NCI-H2081 (cell line): ENCODE measurements around the gene JAKMIP1.

Experiments
- DNase-seq, 2 experiments: peaks; one replicate each; lab custom pipeline; 2025; lab: John Stamatoyannopoulos, UW

Gene JAKMIP1

DNA sequence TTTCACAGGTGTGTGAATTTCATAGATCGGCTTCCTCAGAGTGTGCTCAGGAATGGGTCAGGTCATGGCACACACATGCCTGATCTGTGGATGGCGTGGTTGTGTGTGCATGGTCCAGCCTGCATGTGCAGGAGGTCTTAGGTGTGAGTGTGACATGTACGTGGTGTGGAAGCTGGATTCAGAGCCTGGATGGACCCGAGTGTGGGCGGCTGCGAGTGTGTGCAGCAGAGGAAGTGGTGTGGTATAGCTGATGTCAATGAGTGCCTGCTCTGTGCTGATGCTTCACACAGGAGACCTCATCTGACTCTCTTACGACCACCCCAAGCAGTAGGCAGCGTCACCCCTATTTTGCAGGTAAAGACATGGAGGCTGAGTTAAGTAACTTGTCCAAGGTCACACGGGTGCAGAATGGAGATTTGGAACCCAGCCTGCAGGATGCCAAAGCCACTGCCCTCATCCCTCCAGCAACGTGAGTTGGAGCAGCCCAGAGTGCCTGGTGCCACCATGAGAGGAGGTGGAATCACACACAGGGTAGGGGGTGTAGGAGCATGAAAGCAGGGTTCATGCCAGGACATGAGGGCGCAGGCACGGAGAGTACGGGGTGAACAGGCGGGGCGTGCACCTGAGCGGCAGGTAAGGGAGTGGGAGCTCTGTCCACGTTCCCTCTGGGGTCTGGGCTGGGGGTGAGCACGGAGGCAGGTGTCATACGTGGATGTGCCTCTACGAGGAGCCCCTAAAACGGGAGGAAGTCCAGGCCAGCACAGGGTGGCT, 157.9 kb downstream of the JAKMIP1 start:
- no peak for DNase-seq

DNA sequence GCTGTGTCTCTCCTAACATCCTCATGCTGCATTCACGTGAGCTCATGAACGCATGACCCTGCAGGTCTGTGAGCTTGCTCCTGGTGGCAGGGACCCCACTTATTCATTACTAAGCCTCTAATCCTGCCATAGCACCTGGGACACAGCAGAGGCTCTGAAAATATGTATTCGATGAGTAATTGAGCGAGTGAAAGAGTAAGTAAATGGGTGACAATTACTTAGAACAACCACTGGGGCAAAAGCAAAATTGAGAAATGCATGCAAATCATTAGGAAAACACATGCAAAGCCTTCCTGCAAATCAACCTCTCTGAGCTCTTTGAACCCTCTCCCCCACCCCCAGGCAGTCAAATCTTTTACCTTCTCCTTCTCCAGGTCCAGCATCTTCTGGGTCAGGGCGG, 158.5 kb downstream of the JAKMIP1 start:
- no peak for DNase-seq

DNA sequence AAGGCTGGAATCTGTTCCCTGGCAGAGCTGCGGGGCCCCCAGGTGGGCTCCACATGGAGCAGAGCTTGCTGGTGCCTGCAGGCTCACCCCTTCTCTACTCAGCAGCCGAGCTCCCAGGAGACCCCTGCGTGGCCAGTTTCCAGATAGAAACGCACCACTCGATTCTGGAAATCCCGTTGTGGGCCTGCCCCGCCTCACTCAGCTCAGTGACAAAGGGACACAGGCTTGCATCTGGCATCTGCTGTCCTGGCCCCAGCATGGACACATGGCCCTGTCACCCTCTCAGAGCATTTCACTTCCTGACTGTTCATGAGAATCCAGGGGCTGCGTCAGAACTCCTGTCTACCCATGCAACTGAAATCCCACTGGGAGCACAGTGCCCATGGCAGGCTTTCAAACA, 161.6 kb downstream of the JAKMIP1 start:
- no peak for DNase-seq

DNA sequence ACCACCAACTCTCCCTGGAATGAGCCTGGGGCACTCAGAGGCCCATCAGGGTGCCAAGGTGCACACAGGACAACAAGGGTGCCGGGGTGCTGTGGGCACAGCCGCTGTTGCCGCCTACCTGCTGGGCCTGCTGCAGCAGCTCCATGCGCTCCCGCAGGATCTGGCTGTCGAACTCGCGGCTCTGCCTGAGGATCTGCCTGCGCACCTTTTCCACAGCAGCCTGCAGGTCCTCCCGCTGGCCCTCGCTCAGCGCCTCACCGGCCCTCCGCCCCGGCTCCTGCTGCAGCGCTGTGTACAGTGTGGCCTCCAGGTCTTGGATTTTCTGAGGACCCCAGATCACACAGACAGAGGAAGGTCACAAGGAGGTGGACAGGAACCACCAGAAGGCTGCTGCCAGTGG, 164.6 kb downstream of the JAKMIP1 start:
- no peak for DNase-seq

DNA sequence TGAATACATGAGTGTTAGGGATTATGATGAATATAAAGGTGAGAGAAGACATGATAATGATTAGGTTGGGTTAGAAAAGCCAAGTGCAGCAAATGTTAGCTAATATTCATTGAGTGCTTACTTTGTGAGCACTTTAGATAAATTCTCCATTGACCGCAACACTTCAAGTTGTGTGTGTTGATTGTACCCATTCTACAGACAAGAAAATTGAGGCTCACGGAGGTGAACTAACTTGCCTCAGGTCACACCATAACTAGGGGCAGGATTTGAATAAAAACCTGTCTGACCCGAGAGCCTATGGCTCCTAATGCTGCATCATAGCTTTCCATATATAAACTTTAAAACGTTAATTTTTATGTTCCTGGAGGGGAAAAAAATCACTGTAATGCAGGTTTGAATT, 167.0 kb downstream of the JAKMIP1 start:
- DNase-seq, result no peak

DNA sequence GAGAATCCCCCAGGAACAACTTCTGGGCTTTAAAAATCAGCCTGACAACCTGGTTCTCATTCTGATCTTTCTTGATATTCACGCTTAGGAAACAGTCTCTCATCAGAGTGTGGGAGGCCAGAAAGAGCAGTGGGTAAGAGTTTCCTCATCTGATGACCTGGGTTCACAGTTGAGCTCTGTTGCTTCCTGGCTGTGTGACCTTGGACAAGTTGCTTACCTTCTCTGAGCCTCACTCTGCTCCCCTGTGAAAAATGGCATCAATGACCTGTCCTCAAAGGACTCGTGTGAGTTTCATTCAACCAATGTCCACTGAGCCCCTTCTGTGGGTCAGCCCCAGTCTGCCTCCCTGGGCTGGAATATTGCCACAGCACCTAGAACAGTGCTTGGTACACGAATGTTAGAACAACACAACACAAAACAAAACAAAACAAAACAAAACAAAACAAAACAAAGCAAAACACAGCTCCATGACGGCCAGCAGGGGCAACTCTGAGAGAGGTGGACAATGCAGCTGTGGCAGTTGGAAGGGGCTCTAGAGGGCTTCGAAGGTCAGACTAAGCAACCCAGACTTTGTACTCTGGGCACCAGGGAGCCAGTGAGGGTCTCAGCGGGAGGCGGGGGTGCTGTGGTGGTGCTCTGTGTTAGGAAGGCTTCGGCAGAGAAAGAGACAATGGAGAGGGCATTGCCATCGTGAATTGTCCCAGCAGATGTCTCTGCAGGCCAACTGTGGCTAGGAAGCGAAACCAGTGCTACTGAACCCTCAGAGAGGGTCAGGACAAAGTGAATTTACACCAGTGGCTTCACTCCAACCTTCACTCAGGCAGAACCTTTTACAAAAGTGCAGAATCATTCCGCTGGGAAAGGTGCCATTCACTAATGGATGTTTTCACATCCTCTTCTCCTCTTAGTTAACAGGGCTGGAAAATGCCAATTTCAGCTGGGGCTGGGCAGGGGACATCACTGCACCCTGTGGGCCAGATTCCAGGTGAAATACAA, 167.8 kb downstream of the JAKMIP1 start:
- peak; percentile 85 to 95 for DNase-seq

DNA sequence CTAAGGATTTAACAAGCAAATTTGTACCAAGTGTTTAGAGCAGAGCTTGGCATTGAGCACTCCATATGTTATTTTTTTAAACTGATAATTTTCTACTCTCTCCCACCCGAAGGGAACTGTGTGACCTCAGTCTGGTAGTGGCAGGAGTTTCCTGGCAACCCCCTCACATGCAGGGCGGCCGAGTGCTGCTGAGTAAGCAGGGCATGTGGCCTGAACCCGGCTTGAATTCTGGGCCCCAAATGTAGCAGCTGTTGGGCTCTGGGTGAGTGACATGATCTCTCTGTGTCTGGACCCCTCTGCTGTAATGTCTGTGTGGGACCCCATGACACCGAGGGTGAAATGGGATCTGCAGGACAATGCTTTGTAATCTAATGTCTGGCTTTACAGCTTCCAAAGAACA, 168.5 kb downstream of the JAKMIP1 start:
- DNase-seq, result no peak

DNA sequence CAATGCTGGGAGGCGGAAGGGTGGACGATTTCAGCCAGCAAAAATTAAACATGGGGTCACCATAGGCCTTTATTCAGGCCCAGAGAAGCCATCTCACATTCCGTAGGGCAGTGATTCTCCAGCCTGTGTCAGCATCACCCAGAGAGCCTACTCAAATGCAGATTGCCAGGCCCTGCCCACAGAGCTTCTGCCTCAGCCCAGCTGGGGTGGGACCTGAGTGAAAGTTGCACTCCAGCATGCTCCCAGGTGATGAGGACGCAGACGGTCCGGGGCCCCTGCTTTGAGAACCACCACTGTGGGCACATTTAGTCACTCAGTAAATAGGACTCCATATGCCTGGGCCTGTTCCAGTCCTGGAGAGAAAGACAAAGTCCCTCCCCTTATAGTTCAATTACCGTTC, 169.7 kb downstream of the JAKMIP1 start:
- DNase-seq, result no peak

DNA sequence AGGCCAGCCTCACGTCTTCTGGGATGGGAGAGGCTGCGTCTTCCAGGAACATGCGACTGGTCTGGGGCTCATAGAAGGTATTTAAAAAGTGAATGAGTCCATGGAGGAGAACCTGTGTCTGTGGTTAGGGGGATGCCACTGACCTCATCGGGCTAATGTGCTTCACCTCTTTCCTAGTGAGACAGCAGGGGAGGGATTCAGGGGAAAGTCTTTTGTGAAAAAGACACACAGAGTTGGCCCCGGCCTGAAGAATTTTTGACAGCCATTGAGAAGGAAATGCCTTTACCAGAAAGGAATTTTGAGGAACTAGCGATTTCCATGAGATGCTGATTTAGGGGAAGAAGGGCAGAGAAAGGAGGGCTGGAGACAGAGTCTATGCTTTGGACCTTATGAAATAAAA, 171.1 kb downstream of the JAKMIP1 start:
- DNase-seq, result no peak

DNA sequence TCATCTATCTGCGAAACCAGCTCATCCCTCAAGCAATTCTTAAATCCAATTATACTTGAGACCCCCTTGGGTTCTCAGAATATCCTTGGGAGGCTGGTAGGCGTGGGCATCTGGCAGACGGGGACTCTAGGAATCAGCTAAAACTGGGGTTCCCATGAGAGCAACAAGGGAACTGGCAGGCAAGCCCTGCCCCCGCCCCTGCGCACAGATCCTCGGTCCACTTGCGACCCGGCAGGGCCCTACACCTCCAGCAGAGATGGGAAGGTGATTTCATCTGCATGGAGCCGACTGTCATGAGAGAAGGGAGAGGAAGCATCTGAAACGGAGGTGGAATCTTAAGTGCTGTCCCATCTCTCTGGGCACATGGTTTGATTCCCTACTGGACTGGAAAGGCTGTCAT, 172.2 kb downstream of the JAKMIP1 start:
- DNase-seq, result no peak

DNA sequence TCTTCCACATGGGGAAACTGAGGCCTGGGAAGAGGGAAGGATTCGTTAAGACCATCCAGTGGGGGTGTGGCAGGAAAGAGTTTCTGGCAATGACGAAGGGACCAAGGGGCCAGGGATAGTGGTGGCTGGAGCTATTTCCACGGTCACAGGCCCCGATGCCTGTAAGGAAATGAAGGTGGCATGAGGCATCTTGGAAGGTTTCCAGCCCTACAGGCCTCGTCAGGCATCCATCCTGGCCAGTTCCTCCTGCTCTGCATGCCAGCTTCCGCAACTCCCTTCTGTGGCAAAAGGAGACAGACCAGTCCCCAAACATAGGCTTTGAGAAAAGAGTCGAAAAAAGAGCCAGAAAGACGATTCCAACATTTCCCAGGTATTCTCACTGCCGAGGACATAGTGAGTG, 173.0 kb downstream of the JAKMIP1 start:
- no peak for DNase-seq

DNA sequence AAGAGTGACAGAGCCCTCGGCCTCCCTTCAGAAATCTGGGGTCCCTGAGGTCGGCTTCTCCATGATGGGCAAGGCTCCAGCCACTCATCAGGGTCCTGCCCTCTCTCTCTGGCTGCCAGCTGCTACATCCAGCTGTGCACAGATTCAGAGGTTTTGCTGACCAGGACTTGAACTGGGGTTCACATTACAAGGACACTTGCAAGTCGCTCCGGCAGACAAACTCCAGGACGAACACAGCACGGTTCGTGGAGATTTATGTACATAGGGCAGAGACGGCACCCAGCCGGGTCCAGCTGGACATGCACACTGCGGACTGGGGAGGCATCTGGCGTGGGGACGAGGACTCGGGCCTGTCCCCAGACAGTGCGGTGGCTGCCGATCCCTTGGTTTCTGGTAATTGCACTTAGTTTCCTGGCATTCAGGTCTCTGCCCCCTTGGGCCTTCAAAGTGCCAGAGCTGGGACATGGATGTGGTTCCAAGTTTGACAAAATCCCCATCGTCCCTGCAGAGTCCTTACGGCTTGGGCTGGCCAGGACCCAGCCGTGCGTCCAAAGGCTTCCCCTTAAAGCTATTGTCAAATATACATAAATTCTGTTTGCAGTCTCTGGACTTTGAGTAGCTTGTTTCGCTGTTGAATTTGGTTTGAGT, 175.9 kb downstream of the JAKMIP1 start:
- no peak for DNase-seq

DNA sequence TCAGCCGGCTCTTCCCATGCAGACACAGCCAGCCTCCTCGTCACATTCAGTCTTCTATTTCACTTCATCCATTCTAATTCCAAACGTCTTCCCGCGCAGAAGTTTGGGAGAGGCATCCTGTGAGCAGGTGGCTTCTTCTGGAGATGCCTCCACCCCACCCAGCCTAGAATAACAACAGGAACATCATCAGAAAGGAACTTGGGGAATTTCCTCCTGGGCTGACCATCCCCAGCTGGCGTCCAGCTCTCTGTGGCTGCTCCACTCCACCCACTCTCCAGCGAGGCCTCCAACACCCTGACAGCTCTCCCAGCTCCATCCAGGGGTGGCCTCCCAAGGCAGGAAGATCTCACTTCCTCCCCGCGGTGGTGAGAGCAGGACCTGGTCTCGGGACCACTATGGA, 176.6 kb downstream of the JAKMIP1 start:
- no peak for DNase-seq

DNA sequence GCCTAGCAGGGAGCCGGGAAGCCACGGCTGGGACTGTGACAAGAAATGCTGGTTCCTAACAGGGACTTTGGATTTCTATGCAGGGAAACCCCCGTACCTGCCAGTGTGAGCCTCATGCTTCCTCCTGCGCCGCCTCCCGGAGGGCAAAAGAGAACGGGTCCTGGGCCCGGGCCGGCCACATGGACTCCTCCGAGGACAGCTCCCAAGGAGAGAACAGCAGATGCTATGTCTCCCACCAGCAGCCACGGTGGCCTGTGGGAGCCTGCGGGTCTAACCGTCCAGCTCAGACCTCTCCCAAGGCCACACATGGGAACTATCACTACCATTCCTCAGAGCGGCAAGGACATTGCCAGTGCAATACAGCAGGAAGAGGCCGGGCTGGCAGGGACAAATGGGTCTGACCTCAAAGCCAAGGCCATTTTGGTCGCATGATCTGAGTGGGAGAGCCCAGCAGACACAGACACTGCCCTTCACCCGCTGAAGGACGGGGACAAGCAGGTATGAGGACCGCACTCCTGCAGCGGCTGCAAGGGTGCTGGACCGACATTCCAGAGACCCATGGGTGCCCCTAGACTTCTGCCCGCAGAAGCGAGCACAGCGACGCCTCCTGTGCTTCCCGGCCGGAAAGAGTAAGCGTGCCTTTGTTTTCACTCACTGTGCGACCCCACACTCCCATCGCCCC, 177.6 kb downstream of the JAKMIP1 start:
- DNase-seq, result no peak

DNA sequence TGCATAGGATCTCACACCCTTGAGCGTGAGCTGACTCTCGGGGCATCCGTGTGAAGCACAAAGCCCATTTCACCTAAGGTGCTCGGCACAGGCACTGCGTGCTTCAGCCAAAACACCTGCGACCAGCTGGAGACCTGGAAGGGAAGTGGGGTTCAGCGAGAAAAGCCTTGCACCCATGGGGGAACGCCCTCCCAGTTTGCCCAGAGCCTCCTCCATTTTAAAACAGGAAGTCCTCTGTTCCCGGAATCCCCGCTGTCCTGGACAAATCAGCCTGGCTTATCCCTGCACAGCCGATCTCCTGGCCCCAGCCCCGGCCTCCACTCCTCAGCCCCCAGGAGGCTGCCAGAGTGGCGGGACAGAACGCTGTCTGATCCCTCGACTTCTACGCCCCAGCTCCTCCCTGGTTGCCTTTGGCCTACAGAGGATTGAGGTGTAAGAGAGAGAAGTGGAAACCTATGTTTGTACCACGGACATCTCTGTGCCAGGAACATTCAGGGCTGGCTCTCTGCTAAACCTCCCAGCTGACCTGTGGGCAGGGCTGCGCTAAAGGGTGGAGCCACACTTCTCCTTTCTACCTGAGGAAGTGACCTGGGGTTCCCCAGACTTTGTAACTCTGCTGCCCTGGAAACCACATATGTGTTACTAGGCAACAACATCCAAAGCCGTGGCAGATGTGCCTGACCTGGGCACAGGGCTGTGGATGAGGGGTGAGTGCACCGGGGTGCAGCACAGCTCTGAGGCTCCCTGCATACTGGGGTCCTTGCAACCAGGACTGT, 178.3 kb downstream of the JAKMIP1 start:
- DNase-seq, result no peak

DNA sequence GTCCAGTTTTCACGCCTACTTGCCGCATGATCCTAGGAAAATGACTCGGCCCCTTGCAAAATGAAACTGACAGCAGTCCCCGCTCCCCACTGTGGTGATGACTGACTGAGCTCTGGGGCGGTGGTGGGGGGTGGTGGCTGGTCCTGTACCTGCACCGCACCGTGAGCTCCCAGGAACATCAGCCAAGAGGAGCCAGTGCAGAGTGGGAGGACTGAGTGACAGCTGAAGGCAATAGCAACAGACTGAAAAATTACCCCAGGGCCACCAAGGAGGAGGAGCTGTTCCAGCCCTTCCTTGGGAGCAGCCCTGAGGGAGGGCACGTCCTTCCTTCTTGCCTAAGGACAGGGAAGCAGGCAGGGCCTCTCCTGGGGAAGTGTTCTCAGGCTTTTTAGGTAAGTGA, 179.7 kb downstream of the JAKMIP1 start:
- no peak for DNase-seq

DNA sequence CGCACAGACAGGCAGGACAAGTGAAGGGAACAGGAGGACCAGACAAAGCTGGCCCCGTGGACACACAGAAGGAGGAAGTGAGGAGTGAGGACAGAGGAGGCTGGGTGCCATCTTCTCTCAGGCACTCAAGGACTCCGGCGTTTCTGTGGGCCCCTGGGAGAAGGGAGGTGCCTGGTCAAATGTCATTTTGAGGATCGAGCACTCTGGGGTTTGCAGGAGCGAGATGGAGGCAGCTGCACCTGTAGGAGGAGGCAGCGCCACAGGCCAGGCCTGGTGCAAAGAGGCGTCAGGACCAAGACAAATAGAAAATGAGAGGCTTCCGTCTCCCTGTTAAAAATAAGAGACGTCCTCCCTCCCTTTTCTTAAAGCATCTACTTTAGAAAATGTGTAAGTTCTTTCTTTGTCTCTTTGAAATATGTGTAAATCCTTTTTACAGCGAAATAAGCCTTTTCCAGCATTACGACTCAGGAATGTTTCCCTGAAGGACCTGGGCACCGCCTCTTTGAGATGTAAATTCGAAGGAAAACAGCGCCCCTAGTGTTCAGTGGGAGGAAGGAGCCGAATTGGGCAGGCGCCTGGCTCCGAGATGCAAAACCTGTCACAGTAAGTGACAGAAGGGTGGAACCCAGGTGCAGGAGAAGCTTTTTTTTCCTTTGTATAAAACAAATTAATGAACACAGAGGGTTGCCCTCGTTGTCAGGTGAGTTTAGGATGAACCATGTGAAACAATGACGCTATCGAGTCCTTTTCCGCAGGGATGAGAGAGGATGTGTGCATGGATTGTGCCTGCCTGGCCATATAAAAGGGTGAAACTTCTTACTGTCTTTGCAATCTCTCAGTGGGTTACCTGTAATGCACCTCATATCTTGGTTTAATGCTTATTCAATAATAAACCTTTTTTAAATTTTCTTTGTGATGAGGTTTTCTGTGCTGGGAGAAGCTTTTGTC, 180.8 kb downstream of the JAKMIP1 start:
- DNase-seq, result peak; percentile 17 to 40

DNA sequence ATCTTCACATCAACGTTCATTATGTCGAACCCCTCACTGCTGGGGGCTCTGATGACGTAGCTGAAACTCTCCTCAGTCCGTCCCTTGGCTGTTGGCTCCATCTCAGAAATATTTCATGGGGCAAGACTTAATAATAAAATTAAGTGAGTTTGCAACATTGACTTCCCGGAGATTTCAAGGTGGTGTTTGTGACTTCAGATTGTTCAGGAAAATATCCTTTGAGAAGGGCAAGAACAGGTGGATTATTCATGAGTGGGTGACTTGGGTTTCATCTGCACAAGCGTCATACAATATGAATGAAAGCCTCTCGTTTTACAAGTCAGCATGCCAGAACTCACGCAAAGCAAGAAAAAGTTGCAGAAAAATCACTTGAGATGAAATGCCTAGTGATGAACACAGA, 182.0 kb downstream of the JAKMIP1 start, which contains the start of gene C4orf50:
Gene C4orf50 (minus strand): TSS at position 101 of the 400 bp plus-strand sequence.
- DNase-seq, result no peak

DNA sequence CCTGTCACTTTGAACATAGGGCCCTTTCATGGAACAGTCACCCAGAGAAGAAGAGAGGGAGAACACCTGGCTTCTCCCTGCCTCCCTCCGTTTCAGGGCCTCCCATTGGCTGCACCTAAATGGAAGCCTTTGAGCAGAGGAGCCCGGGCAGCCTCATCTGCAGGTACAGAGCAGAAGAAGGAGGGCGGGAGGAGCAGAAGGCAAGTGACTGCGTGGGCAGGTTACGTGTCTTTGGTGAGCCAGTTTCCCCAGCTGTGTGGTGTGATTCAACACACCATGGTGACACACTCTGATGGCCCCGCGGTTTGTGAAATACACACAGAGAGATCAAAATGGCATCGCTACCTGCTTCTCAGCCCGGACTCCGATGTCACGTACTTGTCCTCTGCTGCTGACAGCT, 182.5 kb downstream of the JAKMIP1 start:
- no peak for DNase-seq

DNA sequence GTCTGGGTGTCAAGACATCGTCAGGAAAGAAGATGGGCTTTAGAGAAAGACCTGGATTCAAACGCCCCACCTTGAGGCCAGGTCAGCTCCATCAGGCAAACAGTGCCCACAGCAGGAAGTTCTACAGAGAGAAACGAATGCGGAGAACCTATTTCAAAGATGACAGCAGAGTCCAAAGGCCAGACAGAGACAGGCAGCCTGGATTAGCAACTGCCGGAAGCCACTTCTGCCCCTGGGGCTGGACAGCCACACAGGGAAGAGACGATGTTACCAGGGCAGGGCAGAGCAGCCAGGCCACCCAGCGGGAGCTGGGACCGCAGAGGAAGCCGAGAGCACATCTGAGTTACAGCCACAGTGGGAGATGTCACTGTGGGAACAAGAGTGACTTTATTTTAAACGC, 183.3 kb downstream of the JAKMIP1 start:
- DNase-seq, result no peak
